ENCODE data around the gene RAD54L. TPM values are rescaled to one million over a fixed set of nuclear protein-coding genes. Genes with fewer than 3 reads are reported as not detected.

RAD54L gene
- total RNA-seq, 1 donor from 2014 or later = 9.3 TPM

DNA sequence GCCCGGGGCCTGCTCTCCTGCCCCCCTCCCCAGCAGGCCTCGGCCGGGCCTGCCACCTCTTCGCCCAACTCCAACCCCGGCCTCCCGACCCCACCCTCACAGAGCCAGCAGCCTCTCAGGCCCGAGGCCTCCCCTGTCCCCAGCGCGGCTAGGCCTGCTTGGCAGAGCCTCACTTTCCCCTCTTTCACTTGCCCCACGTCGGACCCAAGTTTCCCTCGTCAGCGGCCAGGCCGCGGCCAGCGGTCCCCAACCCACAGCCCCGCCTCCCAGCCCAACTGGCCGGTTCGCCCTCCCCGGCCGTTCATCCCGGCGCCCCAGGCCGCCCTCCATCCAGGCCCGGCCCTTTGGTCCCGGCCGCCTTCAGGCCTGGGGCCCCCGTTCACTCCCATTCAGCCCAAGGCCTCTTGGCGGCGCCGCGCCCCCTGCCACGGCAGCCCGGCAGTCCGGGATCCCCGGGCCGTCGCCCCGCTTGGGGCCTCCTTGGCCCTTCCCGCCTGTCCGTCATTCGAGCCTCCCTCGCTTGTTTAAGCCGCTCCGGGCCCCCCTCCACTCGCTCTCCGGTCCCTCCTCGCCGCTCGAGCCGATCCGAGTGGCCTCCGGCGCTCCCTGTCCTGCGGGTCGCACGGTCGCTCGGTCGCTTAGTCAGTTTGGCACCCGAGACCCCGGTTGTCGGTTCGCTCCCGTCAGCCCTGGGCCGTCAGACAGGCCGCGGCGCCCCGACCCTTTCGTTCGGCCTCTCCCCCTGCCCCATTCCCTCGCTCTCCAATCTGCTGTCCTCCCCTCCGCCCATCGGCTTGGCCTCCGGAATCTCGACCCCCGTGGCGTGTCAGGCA, 54.5 kb downstream of the RAD54L start:
- Mint-ChIP-seq H3K9me3 (ENCODE audit: unreplicated experiment) (no peaks in the 10 kb centered on the region), H3K4me3 (ENCODE audit: unreplicated experiment) (peak overlapping the region; percentile 99), H3K4me1 (ENCODE audit: unreplicated experiment) (peaks cover 25% of the 10 kb centered on the region), H3K27me3 (ENCODE audit: unreplicated experiment) (peaks cover 10% of the 10 kb centered on the region), H3K36me3 (ENCODE audit: low read depth, unreplicated experiment) (peaks cover 18% of the 10 kb centered on the region), H3K27ac (ENCODE audit: unreplicated experiment) (peak overlapping the region; percentile 84)
- peak; percentile 68 for DNase-seq (ENCODE audit: low spot score)
- TF ChIP-seq, protein P1, sequence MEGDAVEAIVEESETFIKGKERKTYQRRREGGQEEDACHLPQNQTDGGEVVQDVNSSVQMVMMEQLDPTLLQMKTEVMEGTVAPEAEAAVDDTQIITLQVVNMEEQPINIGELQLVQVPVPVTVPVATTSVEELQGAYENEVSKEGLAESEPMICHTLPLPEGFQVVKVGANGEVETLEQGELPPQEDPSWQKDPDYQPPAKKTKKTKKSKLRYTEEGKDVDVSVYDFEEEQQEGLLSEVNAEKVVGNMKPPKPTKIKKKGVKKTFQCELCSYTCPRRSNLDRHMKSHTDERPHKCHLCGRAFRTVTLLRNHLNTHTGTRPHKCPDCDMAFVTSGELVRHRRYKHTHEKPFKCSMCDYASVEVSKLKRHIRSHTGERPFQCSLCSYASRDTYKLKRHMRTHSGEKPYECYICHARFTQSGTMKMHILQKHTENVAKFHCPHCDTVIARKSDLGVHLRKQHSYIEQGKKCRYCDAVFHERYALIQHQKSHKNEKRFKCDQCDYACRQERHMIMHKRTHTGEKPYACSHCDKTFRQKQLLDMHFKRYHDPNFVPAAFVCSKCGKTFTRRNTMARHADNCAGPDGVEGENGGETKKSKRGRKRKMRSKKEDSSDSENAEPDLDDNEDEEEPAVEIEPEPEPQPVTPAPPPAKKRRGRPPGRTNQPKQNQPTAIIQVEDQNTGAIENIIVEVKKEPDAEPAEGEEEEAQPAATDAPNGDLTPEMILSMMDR (IDR thresholded peaks at IDR 0.05; ENCODE audit: unreplicated experiment) = peak; percentile 18

DNA sequence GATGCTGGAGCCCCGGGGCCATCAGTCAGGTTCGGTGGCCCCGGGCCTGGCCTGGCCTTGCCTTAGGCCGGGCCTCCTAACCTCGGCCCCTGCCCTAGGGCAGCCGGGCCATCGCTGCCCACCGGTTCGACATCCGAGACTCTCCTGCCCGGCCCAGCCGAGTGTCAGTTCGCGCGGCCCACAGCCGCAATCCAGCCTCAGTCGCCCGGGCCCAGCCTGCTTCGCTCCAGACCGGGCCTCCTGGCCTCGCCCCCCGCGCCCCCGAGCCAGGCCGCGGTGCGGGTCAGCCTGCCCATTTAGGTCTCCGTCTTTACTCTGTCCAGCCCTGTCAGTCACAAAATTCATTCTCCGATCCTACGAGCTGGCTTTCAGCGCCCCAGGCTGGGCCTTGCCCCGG, 55.1 kb downstream of the RAD54L start:
- peak; percentile 51 for DNase-seq (ENCODE audit: low spot score)
- Mint-ChIP-seq H3K27ac (ENCODE audit: unreplicated experiment) (peak overlapping the region; percentile 78), H3K27me3 (ENCODE audit: unreplicated experiment) (peaks cover 13% of the 10 kb centered on the region), H3K36me3 (ENCODE audit: low read depth, unreplicated experiment) (peaks cover 16% of the 10 kb centered on the region), H3K9me3 (ENCODE audit: unreplicated experiment) (no peaks in the 10 kb centered on the region), H3K4me1 (ENCODE audit: unreplicated experiment) (peaks cover 29% of the 10 kb centered on the region), H3K4me3 (ENCODE audit: unreplicated experiment) (peak overlapping the region; percentile 99)
- TF ChIP-seq, protein P1 (IDR thresholded peaks at IDR 0.05; ENCODE audit: unreplicated experiment) = no peak

DNA sequence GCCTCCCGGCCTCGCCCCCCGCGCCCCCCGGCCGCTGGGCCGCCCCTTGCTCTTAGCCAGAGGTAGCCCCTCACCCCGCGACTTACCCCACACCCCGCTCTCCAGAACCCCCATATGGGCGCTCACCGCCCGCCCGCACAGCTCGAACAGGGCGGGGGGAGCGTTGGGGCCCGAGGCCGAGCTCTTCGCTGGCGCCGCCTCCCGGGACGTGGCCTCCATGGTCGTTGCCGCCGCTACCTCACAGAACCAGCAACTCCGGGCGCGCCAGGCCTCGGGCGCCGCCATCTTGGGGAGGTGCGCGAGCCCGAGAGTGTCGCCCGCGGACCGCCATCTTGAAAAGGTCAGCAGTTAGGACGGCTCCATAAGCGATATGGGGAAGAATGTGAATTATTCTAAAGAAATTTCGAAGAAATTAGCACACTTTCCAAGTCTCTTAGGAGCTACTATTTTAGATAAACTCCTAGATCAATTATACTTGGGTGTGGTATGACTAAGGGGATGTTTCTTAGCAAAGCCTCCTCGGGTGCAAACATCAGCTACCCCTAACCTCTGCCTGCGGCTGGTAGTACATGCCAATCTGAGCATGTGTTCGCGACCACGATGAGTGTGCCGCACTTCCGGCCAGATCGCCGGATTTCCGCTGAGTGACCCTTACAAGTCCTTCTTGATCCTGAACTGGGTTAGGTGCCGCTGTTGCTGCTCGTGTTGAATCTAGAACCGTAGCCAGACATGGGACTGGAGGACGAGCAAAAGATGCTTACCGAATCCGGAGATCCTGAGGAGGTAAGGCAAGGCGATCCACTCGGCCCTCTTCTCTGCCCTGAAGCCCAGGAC, 55.7 kb downstream of the RAD54L start, which contains the start of the genes LRRC41 and UQCRH:
TSS of gene LRRC41 (minus strand) at position 579 of the 834 bp plus-strand sequence. CDS start at position 285, 294 bp downstream.
TSS of gene UQCRH (plus strand) at position 661 of the 834 bp plus-strand sequence. CDS start at position 730, 69 bp downstream.
- Mint-ChIP-seq H3K27ac (ENCODE audit: unreplicated experiment) (peak within 1 kb of the TSS; percentile 99), H3K9me3 (ENCODE audit: unreplicated experiment) (no peaks in the 10 kb centered on the region), H3K27me3 (ENCODE audit: unreplicated experiment) (peaks cover 14% of the 10 kb centered on the region), H3K4me3 (ENCODE audit: unreplicated experiment) (peak within 1 kb of the TSS; percentile 99), H3K36me3 (ENCODE audit: low read depth, unreplicated experiment) (peaks cover 11% of the 10 kb centered on the region), H3K4me1 (ENCODE audit: unreplicated experiment) (peaks cover 32% of the 10 kb centered on the region)
- peak; percentile 91 for DNase-seq (ENCODE audit: low spot score)
- TF ChIP-seq, protein P1 (IDR thresholded peaks at IDR 0.05; ENCODE audit: unreplicated experiment) = no peak

- H3K27me3 Mint-ChIP-seq (ENCODE audit: unreplicated experiment) = peaks cover 14% of the 10 kb centered on the region
- peaks cover 13% of the 10 kb centered on the region for H3K36me3 Mint-ChIP-seq (ENCODE audit: low read depth, unreplicated experiment)
- peaks cover 38% of the 10 kb centered on the region for H3K4me1 Mint-ChIP-seq (ENCODE audit: unreplicated experiment)
- DNase-seq (ENCODE audit: low spot score) = no peak
- H3K4me3 Mint-ChIP-seq (ENCODE audit: unreplicated experiment) = peak overlapping the region; percentile 99
- TF ChIP-seq, protein P1 (IDR thresholded peaks at IDR 0.05; ENCODE audit: unreplicated experiment) = no peak
- no peaks in the 10 kb centered on the region for H3K9me3 Mint-ChIP-seq (ENCODE audit: unreplicated experiment)
- peak overlapping the region; percentile 99 for H3K27ac Mint-ChIP-seq (ENCODE audit: unreplicated experiment)
Observed at GRCh38 chr1:46303872-46304326, 56.3 kb downstream of the RAD54L start.
